Tibial nerve (tissue), 3 donors: ENCODE results near the gene RBM33.

Experiments
- POLR2A ChIP-seq, 2 donors: fragments of 450-650 bp; IDR thresholded peaks; one replicate each; pipeline ENCODE4 v1.6.1; 2017; ENCODE audit warnings: antibody characterized with exemption in 2 of 2, mild to moderate bottlenecking in 2 of 2, moderate library complexity in 2 of 2
- TF ChIP-seq, protein P1 (sequence below), 5 experiments: fragments of 200-600 bp in 3 of 5; fragments of 450-650 bp in 2 of 5; sonication (generic) in 3 of 5; IDR thresholded peaks; one replicate each; pipeline ENCODE4 v1.5.1; 2016 to 2019; ENCODE audit warnings: antibody characterized with exemption in 5 of 5, mild to moderate bottlenecking in 3 of 5, moderate library complexity in 2 of 5

GRCh38 chr7:155792315-155792960, 148.0 kb downstream of the RBM33 start:
- TF ChIP-seq, protein P1, sequence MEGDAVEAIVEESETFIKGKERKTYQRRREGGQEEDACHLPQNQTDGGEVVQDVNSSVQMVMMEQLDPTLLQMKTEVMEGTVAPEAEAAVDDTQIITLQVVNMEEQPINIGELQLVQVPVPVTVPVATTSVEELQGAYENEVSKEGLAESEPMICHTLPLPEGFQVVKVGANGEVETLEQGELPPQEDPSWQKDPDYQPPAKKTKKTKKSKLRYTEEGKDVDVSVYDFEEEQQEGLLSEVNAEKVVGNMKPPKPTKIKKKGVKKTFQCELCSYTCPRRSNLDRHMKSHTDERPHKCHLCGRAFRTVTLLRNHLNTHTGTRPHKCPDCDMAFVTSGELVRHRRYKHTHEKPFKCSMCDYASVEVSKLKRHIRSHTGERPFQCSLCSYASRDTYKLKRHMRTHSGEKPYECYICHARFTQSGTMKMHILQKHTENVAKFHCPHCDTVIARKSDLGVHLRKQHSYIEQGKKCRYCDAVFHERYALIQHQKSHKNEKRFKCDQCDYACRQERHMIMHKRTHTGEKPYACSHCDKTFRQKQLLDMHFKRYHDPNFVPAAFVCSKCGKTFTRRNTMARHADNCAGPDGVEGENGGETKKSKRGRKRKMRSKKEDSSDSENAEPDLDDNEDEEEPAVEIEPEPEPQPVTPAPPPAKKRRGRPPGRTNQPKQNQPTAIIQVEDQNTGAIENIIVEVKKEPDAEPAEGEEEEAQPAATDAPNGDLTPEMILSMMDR (IDR thresholded peaks at IDR 0.05), result no peak
- TF ChIP-seq POLR2A (IDR thresholded peaks at IDR 0.05), result no peak
